Amniotic stem cell (primary cell): ENCODE measurements around the gene GNPDA1.

Source experiments
- DNase-seq: peaks from one replicate; lab custom pipeline; 2025; lab: John Stamatoyannopoulos, UW

GNPDA1 gene

GRCh38 chr5:141954194-141954593, 58.6 kb downstream of the GNPDA1 start:
- no peak for DNase-seq

GRCh38 chr5:141952020-141952419, 60.8 kb downstream of the GNPDA1 start:
- DNase-seq, result no peak

DNA sequence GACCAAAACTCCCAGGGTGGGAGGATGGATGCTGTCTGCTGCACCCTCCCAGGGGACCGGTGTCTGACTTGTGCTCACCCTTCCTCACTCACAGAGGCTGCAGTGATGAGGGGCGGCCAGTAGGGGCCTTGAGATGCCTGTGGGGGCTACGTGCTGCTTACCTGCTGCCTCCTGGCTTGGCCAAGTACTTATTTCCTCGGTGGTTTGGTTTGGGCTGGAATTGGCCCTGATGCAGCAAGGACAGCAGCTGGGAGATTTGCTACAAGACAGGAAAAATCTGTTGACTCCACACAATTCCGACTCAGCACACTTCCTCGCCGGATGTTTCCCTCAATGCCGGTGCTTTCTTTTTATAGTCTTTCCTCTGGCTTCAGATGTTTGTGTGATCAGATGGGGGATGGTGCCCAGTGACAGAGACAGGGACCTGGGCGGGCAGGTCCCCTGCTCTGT, 61.5 kb downstream of the GNPDA1 start:
- DNase-seq, result no peak
